ENCODE data around the gene TBC1D19. TPM values are rescaled to one million over a fixed set of nuclear protein-coding genes. Genes with fewer than 3 reads are reported as not detected.
A peak's percentile ranks its signal among the peaks of the same experiment; 100 is the strongest.

TBC1D19 gene
- total RNA-seq, 5 donors from 2014 or later (not counting 1 experiment from before 2014, with no cell fraction given): 6.8 to 11.6 (median 9.4) TPM

GRCh38 chr4:26784207-26784865 is 200.5 kb downstream of the TBC1D19 start:
- no peak overlapping the region for H3K4me3 Mint-ChIP-seq
- DNase-seq (no peak), ATAC-seq (replicated peaks in 1 of 4) (no peak)
- WGBS (ENCODE audit: insufficient coverage): no CpG with 5 or more reads among the region's 1 CpG
- Histone ChIP-seq H3K4me3 (ENCODE audit: control insufficient read depth in 1 of 2, extremely low read depth in 1 of 2, low read length in 1 of 2) (no peak overlapping the region), H3K9me3 (no peaks in the 10 kb centered on the region), H3K4me1 (ENCODE audit: control insufficient read depth in 1 of 2, extremely low read depth in 1 of 2, insufficient read depth in 2 of 2, low read length in 2 of 2) (peaks cover 0 to 10% of the 10 kb centered on the region in 2 experiments), H3K27me3 (replicated peaks in 1 of 2; ENCODE audit: control insufficient read depth in 2 of 2, extremely low read depth in 1 of 2, insufficient read depth in 2 of 2, low read length in 1 of 2) (no peaks in the 10 kb centered on the region), H3K27ac (ENCODE audit: low read length) (no peak overlapping the region), H3K36me3 (ENCODE audit: control insufficient read depth in 2 of 2, extremely low read depth in 1 of 2, insufficient read depth in 1 of 2, low read length in 1 of 2) (peaks cover 0 to 2% of the 10 kb centered on the region in 2 donors)
- H3K9me3 Mint-ChIP-seq: peaks cover 0 to 1% (median 0%) of the 10 kb centered on the region in 3 donors
- ChIA-PET POLR2A (no interaction called here), CTCF (no interaction called here)
- H3K36me3 Mint-ChIP-seq: peaks cover 31% of the 10 kb centered on the region
- peaks cover 0 to 2% of the 10 kb centered on the region in 2 donors for H3K27me3 Mint-ChIP-seq
- H3K27ac Mint-ChIP-seq: no peak overlapping the region
- H3K4me1 Mint-ChIP-seq: peaks cover 8 to 18% (median 12%) of the 10 kb centered on the region in 3 donors

DNA sequence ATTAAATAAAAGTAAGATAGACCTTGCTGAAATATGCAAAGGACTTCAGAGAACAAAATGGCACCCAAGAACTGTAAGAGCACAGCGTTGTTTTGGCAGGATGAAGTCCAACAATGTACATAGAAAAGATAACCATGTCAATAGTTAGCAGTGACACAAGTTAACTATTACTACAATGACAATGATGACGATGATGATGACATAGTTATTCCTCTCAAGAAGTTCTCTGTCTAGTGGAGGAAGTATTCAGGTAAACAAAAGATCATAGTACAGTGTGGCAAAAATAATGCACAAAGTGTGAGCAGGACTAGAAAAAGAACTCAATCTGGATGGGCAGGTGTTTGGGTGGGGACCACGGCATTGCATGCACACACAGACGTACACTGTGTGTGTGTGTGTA is 201.4 kb downstream of the TBC1D19 start:
- Histone ChIP-seq H3K9me3 (no peaks in the 10 kb centered on the region), H3K36me3 (ENCODE audit: control insufficient read depth in 2 of 2, extremely low read depth in 1 of 2, insufficient read depth in 1 of 2, low read length in 1 of 2) (peaks cover 0 to 2% of the 10 kb centered on the region in 2 donors), H3K27me3 (replicated peaks in 1 of 2; ENCODE audit: control insufficient read depth in 2 of 2, extremely low read depth in 1 of 2, insufficient read depth in 2 of 2, low read length in 1 of 2) (no peaks in the 10 kb centered on the region), H3K4me3 (ENCODE audit: control insufficient read depth in 1 of 2, extremely low read depth in 1 of 2, low read length in 1 of 2) (no peak overlapping the region), H3K4me1 (ENCODE audit: control insufficient read depth in 1 of 2, extremely low read depth in 1 of 2, insufficient read depth in 2 of 2, low read length in 2 of 2) (peaks cover 0 to 10% of the 10 kb centered on the region in 2 experiments), H3K27ac (ENCODE audit: low read length) (no peak overlapping the region)
- DNase-seq (no peak), ATAC-seq (replicated peaks in 1 of 4) (no peak)
- 100% methylated on average over 2 of the region's 4 CpGs for WGBS (ENCODE audit: insufficient coverage)
- Mint-ChIP-seq H3K36me3 (peaks cover 26% of the 10 kb centered on the region), H3K27me3 (peaks cover 0 to 3% of the 10 kb centered on the region in 2 donors), H3K4me3 (no peak overlapping the region), H3K4me1 (peaks cover 8 to 18% (median 12%) of the 10 kb centered on the region in 3 donors), H3K27ac (no peak overlapping the region), H3K9me3 (peaks cover 0 to 6% (median 0%) of the 10 kb centered on the region in 3 donors)
- ChIA-PET POLR2A (no interaction called here), CTCF (interaction anchor here in 1 of 2 donors (1.0 kb wide), 1 partner anchor 16 kb away, joined by 3 read pairs; no protein-coding TSS in a partner anchor)

GRCh38 chr4:26785810-26786209 is 201.9 kb downstream of the TBC1D19 start:
- no peak overlapping the region for H3K27ac ChIP-seq (ENCODE audit: low read length)
- no peaks in the 10 kb centered on the region for H3K9me3 ChIP-seq
- peaks cover 0 to 3% of the 10 kb centered on the region in 2 donors for H3K27me3 Mint-ChIP-seq
- ChIA-PET CTCF (interaction anchor here (0.8 to 1.0 kb wide), 2 partner anchors 16 to 110 kb away, joined by 3 to 6 read pairs; no protein-coding TSS in a partner anchor), POLR2A (no interaction called here)
- H3K27ac Mint-ChIP-seq: no peak overlapping the region
- H3K4me1 Mint-ChIP-seq: peaks cover 8 to 18% (median 12%) of the 10 kb centered on the region in 3 donors
- ATAC-seq (replicated peaks in 1 of 4): no peak
- DNase-seq: no peak
- no peaks in the 10 kb centered on the region for H3K27me3 ChIP-seq (replicated peaks in 1 of 2; ENCODE audit: control insufficient read depth in 2 of 2, extremely low read depth in 1 of 2, insufficient read depth in 2 of 2, low read length in 1 of 2)
- peaks cover 0 to 6% (median 0%) of the 10 kb centered on the region in 3 donors for H3K9me3 Mint-ChIP-seq
- H3K4me3 Mint-ChIP-seq: no peak overlapping the region
- peaks cover 25% of the 10 kb centered on the region for H3K36me3 Mint-ChIP-seq
- WGBS (ENCODE audit: insufficient coverage): 90% methylated on average over 2 of the region's 2 CpGs
- H3K4me3 ChIP-seq (ENCODE audit: control insufficient read depth in 1 of 2, extremely low read depth in 1 of 2, low read length in 1 of 2): no peak overlapping the region
- peaks cover 0 to 10% of the 10 kb centered on the region in 2 experiments for H3K4me1 ChIP-seq (ENCODE audit: control insufficient read depth in 1 of 2, extremely low read depth in 1 of 2, insufficient read depth in 2 of 2, low read length in 2 of 2)
- peaks cover 0 to 2% of the 10 kb centered on the region in 2 donors for H3K36me3 ChIP-seq (ENCODE audit: control insufficient read depth in 2 of 2, extremely low read depth in 1 of 2, insufficient read depth in 1 of 2, low read length in 1 of 2)

DNA sequence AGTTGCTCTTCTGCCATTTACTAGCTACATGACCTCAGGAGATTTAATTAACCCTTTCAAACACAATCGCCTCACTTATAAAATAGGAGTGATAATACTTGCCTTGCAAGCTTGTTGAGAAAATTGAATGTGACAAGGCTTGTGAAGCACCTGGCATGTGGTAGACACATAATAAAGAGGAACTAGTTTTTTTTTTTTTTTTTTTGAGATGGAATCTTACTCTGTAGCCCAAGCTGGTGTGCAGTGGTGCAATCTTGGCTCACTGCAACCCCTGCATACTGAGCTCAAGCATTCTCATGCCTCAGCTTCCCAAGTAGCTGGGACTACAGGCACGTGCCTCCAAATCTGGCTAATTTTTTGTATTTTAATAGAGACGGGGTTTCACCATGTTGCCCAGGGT is 203.0 kb downstream of the TBC1D19 start:
- H3K4me1 ChIP-seq (ENCODE audit: control insufficient read depth in 1 of 2, extremely low read depth in 1 of 2, insufficient read depth in 2 of 2, low read length in 2 of 2): peaks cover 0 to 10% of the 10 kb centered on the region in 2 experiments
- no peaks in the 10 kb centered on the region for H3K9me3 ChIP-seq
- DNase-seq (no peak), ATAC-seq (replicated peaks in 1 of 4) (no peak)
- Mint-ChIP-seq H3K27ac (no peak overlapping the region), H3K27me3 (peaks cover 0 to 3% of the 10 kb centered on the region in 2 donors), H3K4me1 (peaks cover 4 to 17% (median 12%) of the 10 kb centered on the region in 3 donors), H3K36me3 (peaks cover 24% of the 10 kb centered on the region), H3K9me3 (peaks cover 0 to 6% (median 0%) of the 10 kb centered on the region in 3 donors), H3K4me3 (no peak overlapping the region)
- H3K27ac ChIP-seq (ENCODE audit: low read length): no peak overlapping the region
- H3K27me3 ChIP-seq (replicated peaks in 1 of 2; ENCODE audit: control insufficient read depth in 2 of 2, extremely low read depth in 1 of 2, insufficient read depth in 2 of 2, low read length in 1 of 2): no peaks in the 10 kb centered on the region
- WGBS (ENCODE audit: insufficient coverage): no CpG with 5 or more reads among the region's 3 CpGs
- H3K4me3 ChIP-seq (ENCODE audit: control insufficient read depth in 1 of 2, extremely low read depth in 1 of 2, low read length in 1 of 2): no peak overlapping the region
- POLR2A ChIA-PET: no interaction called here
- peaks cover 0 to 2% of the 10 kb centered on the region in 2 donors for H3K36me3 ChIP-seq (ENCODE audit: control insufficient read depth in 2 of 2, extremely low read depth in 1 of 2, insufficient read depth in 1 of 2, low read length in 1 of 2)
- CTCF ChIA-PET: interaction anchor here (0.6 to 2.8 kb wide), 7 partner anchors 18 to 489 kb away, joined by 3 to 25 read pairs (median 6); no protein-coding TSS in a partner anchor

DNA sequence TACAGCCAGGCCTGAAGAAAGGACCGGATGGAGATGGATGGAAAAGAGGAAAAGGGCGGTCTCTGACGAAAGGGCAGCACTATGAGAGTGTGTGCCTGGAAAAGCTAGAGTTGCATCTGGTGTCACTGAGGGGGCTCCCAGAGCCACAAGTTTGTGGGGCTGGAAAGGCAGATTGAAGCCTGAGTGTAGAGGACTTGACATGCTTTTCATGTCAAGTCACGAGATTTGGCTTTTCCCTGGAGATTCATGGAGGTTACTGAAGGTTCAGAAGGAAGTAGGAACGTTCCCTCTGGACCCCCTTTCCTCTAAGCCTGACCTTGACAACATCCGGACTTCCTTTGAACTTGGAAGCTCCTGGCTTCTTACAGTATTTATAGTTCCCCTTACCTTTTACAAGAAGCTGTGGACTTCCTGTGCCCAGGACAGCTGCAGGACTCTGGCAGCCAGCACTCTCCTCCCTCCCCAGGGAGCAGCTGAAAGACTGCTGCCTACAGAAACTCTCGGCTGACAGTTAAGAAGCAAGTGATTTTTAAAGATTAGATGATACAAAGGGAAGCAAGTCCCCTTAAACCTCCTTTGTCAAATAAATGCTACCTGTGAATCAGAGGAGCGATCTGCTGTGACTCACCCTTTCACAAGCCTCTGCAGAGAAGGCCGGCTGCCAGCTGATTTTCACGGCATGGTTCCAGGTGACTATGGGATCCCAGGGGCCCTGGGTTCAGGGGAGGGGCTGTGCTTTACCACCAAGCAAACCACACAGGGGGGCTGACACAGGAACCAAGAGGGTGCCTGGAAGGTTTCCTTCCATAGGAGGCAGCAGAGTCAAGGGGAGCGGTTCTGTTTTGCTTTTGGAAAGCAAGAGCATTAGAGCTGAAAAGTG is 203.8 kb downstream of the TBC1D19 start:
- ATAC-seq (replicated peaks in 1 of 4) (peak; percentile 34 to 70 (median 44)), DNase-seq (peak in 30 of 35 experiments; percentile 2 to 51 (median 20))
- no peak overlapping the region for H3K27ac ChIP-seq (ENCODE audit: low read length)
- H3K4me1 ChIP-seq (ENCODE audit: control insufficient read depth in 1 of 2, extremely low read depth in 1 of 2, insufficient read depth in 2 of 2, low read length in 2 of 2): peaks cover 0 to 10% of the 10 kb centered on the region in 2 experiments
- POLR2A ChIA-PET: no interaction called here
- Mint-ChIP-seq H3K4me1 (peaks cover 4 to 17% (median 12%) of the 10 kb centered on the region in 3 donors), H3K27ac (peak overlapping the region in 1 of 2 donors; percentile 24), H3K4me3 (no peak overlapping the region), H3K9me3 (peaks cover 0 to 6% (median 0%) of the 10 kb centered on the region in 3 donors), H3K36me3 (peaks cover 19% of the 10 kb centered on the region), H3K27me3 (peaks cover 0 to 3% of the 10 kb centered on the region in 2 donors)
- H3K27me3 ChIP-seq (replicated peaks in 1 of 2; ENCODE audit: control insufficient read depth in 2 of 2, extremely low read depth in 1 of 2, insufficient read depth in 2 of 2, low read length in 1 of 2): no peaks in the 10 kb centered on the region
- CTCF ChIA-PET: interaction anchor here (0.6 to 2.8 kb wide), 5 partner anchors 19 to 222 kb away, joined by 3 to 25 read pairs (median 6); no protein-coding TSS in a partner anchor
- 64% methylated on average over 5 of the region's 11 CpGs for WGBS (ENCODE audit: insufficient coverage)
- H3K4me3 ChIP-seq (ENCODE audit: control insufficient read depth in 1 of 2, extremely low read depth in 1 of 2, low read length in 1 of 2): no peak overlapping the region
- peaks cover 0 to 2% of the 10 kb centered on the region in 2 donors for H3K36me3 ChIP-seq (ENCODE audit: control insufficient read depth in 2 of 2, extremely low read depth in 1 of 2, insufficient read depth in 1 of 2, low read length in 1 of 2)
- H3K9me3 ChIP-seq: no peaks in the 10 kb centered on the region

- ChIA-PET POLR2A (no interaction called here), CTCF (interaction anchor here (1.1 to 2.8 kb wide), 2 partner anchors 220 to 221 kb away, joined by 6 to 25 read pairs; no protein-coding TSS in a partner anchor)
- Mint-ChIP-seq H3K27me3 (peaks cover 0 to 3% of the 10 kb centered on the region in 2 donors), H3K4me3 (no peak overlapping the region), H3K4me1 (peaks cover 4 to 17% (median 12%) of the 10 kb centered on the region in 3 donors), H3K9me3 (peaks cover 0 to 6% (median 0%) of the 10 kb centered on the region in 3 donors), H3K27ac (no peak overlapping the region), H3K36me3 (peaks cover 13% of the 10 kb centered on the region)
- Histone ChIP-seq H3K4me1 (ENCODE audit: control insufficient read depth in 1 of 2, extremely low read depth in 1 of 2, insufficient read depth in 2 of 2, low read length in 2 of 2) (peaks cover 0 to 10% of the 10 kb centered on the region in 2 experiments), H3K9me3 (no peaks in the 10 kb centered on the region), H3K27me3 (replicated peaks in 1 of 2; ENCODE audit: control insufficient read depth in 2 of 2, extremely low read depth in 1 of 2, insufficient read depth in 2 of 2, low read length in 1 of 2) (no peaks in the 10 kb centered on the region), H3K27ac (ENCODE audit: low read length) (no peak overlapping the region), H3K4me3 (ENCODE audit: control insufficient read depth in 1 of 2, extremely low read depth in 1 of 2, low read length in 1 of 2) (no peak overlapping the region), H3K36me3 (ENCODE audit: control insufficient read depth in 2 of 2, extremely low read depth in 1 of 2, insufficient read depth in 1 of 2, low read length in 1 of 2) (peaks cover 0 to 2% of the 10 kb centered on the region in 2 donors)
- ATAC-seq (replicated peaks in 1 of 4): peak in 1 of 4 experiments; percentile 10
- no peak for DNase-seq
- no CpG with 5 or more reads among the region's 1 CpG for WGBS (ENCODE audit: insufficient coverage)
These were observed 204.5 kb downstream of the TBC1D19 start for GRCh38 chr4:26788341-26788733.

Measured in T-cell (primary cell).